VCaP (cell line): ENCODE data around the gene DBR1.

ENCODE experiments used
- H3K27ac ChIP-seq: fragments of 450-650 bp; 2 replicates; pipeline ENCODE4 v1.5.1; 2017
- CTCF ChIP-seq: fragments of 450-650 bp; conservative IDR thresholded peaks from 2 replicates; pipeline ENCODE4 v1.5.1; 2017; ENCODE audit warnings: mild to moderate bottlenecking, moderate library complexity

Gene DBR1

GRCh38 chr3:138135146-138135832 lies 39.4 kb downstream of the DBR1 start:
- TF ChIP-seq CTCF, result no peak
- H3K27ac ChIP-seq, result no peak overlapping the region

- TF ChIP-seq CTCF, result no peak
- no peak within 1 kb of the TSS for H3K27ac ChIP-seq
Observed at GRCh38 chr3:138132239-138132638, 42.5 kb downstream of the DBR1 start, which contains the start of gene A4GNT. A4GNT (minus strand) TSS chr3:138132390; CDS start chr3:138131256, 1,134 bp downstream.

- TF ChIP-seq CTCF, result no peak
- H3K27ac ChIP-seq, result no peak overlapping the region
Observed at GRCh38 chr3:138127636-138128365, 46.9 kb downstream of the DBR1 start.

- H3K27ac ChIP-seq, result no peak overlapping the region
- TF ChIP-seq CTCF, result no peak
Observed at GRCh38 chr3:138125548-138126221, 49.0 kb downstream of the DBR1 start.

- no peak for TF ChIP-seq CTCF
- no peak overlapping the region for H3K27ac ChIP-seq
Observed at GRCh38 chr3:138124706-138125355, 49.9 kb downstream of the DBR1 start.

- TF ChIP-seq CTCF, result no peak
Observed at GRCh38 chr3:138124188-138124587, 50.5 kb downstream of the DBR1 start.

GRCh38 chr3:138119423-138119766 lies 55.3 kb downstream of the DBR1 start:
- no peak overlapping the region for H3K27ac ChIP-seq
- TF ChIP-seq CTCF, result no peak

More at GRCh38 chr3:138124188-138124587, 50.5 kb downstream of the DBR1 start:
- no peak overlapping the region for H3K27ac ChIP-seq
